ENCODE measurements around the gene TM9SF3.
"Not testable (repeated sequence)": the region's sequence is repeated elsewhere in the genome, so short reads cannot be mapped to it uniquely, and the experiment has no call there.

TM9SF3 gene

DNA sequence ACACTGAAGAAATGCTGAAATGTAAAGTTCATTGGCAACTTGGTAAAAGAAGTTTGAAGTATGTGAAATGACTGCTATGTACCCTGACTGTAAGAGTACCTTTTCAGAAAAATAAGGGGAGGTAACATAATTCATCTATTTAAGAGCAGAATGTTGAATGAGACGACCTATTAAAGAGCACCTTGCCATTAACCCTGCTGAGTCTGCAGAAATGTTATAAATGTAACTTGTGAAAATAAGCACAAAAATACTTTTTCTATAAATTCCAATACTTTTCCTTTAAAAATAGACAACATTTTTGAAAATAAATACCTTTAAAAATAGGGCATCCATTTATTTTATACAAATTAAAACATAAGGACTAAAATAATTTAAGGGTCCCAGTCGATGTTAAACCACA, 7.7 kb downstream of the TM9SF3 start:
- Histone ChIP-seq H3K9ac (ENCODE audit: low read length) (no peak overlapping the region), H3K9me3 (ENCODE audit: control insufficient read depth, insufficient read depth, low read depth, low read length) (no peaks in the 10 kb centered on the region; the same call in 1 of the 2 replicates), H3K36me3 (ENCODE audit: control insufficient read depth, insufficient read depth, low read length) (peaks cover 16% of the 10 kb centered on the region), H3K4me1 (ENCODE audit: control insufficient read depth, insufficient read depth, low read length) (0 out of 2 replicates have a peak, but pooled peaks cover 3% of the 10 kb centered on the region), H3K27me3 (ENCODE audit: control insufficient read depth, insufficient read depth, low read length) (no peaks in the 10 kb centered on the region), H3K4me3 (ENCODE audit: low read depth, low read length) (no peak overlapping the region), H3K27ac (ENCODE audit: low read depth, low read length) (no peak overlapping the region)

DNA sequence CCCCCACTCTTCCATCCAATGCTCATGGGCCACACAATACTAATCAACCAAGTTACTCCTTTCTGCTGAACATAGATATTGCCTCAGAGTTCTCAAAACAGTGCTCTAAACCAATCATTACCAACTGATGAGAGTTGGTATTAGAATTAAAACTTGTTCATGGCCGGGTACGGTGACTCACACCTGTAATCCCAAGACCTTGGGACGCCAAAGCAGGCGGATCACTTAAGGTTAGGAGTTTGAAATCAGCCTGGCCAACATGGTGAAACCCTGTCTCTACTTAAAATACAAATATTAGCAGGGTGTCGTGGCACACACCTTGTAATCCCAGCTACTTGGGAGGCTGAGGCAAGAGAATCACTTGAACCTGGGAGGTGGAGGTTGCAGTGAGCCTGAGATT, 8.2 kb downstream of the TM9SF3 start:
- Histone ChIP-seq H3K4me3 (ENCODE audit: low read depth, low read length) (no peak overlapping the region), H3K9ac (ENCODE audit: low read length) (no peak overlapping the region), H3K4me1 (ENCODE audit: control insufficient read depth, insufficient read depth, low read length) (0 out of 2 replicates have a peak, but pooled peaks cover 3% of the 10 kb centered on the region), H3K27me3 (ENCODE audit: control insufficient read depth, insufficient read depth, low read length) (no peaks in the 10 kb centered on the region), H3K36me3 (ENCODE audit: control insufficient read depth, insufficient read depth, low read length) (peaks cover 16% of the 10 kb centered on the region), H3K27ac (ENCODE audit: low read depth, low read length) (no peak overlapping the region), H3K9me3 (ENCODE audit: control insufficient read depth, insufficient read depth, low read depth, low read length) (no peaks in the 10 kb centered on the region; the same call in 1 of the 2 replicates)

DNA sequence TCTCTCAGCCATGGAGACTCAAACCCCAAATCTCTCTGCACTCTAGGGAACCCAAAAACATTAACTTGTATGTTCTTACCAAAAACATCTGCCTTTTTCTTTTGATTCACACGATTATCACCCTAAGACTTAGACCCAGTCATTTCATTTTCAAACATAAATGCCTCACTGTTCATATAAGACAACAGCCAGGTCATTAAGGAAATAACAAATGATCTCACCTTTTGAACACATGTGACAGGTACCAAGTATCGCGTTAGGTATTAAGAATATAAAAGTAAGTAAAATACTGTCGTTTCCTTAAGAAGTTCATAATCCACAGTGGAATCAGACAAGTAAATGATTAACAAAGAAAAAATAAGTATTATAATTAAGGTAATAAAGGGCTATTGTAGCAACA, 8.8 kb downstream of the TM9SF3 start:
- H3K36me3 ChIP-seq (ENCODE audit: control insufficient read depth, insufficient read depth, low read length) = peaks cover 19% of the 10 kb centered on the region
- H3K4me3 ChIP-seq (ENCODE audit: low read depth, low read length) = no peak overlapping the region
- H3K27me3 ChIP-seq (ENCODE audit: control insufficient read depth, insufficient read depth, low read length) = no peaks in the 10 kb centered on the region
- no peak overlapping the region for H3K9ac ChIP-seq (ENCODE audit: low read length)
- H3K9me3 ChIP-seq (ENCODE audit: control insufficient read depth, insufficient read depth, low read depth, low read length) = no peaks in the 10 kb centered on the region; the same call in 1 of the 2 replicates
- H3K27ac ChIP-seq (ENCODE audit: low read depth, low read length) = 0 out of 2 replicates have a peak overlapping the region, but pooled peaks have one; percentile 18
- 0 out of 2 replicates have a peak, but pooled peaks cover 3% of the 10 kb centered on the region for H3K4me1 ChIP-seq (ENCODE audit: control insufficient read depth, insufficient read depth, low read length)

DNA sequence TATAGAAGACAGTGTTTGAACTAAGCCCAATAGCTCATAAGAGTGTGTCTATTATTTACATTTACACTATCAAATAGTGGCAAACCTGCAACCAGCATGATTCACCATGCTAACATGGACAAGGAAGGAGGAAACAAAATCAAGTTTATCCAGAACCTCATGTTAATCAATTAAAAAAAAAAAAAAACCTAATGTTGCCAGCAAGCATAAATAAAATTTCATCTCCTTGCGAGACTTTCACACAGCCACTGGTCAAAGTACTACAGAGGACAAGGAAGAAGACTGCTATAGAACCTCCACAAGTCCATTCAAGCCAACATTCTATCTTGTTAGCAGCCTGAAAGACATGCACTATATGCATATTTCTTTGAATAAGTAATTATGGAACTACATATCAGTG, 9.7 kb downstream of the TM9SF3 start:
- Histone ChIP-seq H3K4me3 (ENCODE audit: low read depth, low read length) (no peak overlapping the region), H3K4me1 (ENCODE audit: control insufficient read depth, insufficient read depth, low read length) (peaks cover 5% of the 10 kb centered on the region; the same call in 1 of the 2 replicates), H3K9ac (ENCODE audit: low read length) (no peak overlapping the region), H3K27me3 (ENCODE audit: control insufficient read depth, insufficient read depth, low read length) (no peaks in the 10 kb centered on the region), H3K9me3 (ENCODE audit: control insufficient read depth, insufficient read depth, low read depth, low read length) (no peaks in the 10 kb centered on the region; the same call in 1 of the 2 replicates), H3K36me3 (ENCODE audit: control insufficient read depth, insufficient read depth, low read length) (peaks cover 22% of the 10 kb centered on the region), H3K27ac (ENCODE audit: low read depth, low read length) (no peak overlapping the region)

DNA sequence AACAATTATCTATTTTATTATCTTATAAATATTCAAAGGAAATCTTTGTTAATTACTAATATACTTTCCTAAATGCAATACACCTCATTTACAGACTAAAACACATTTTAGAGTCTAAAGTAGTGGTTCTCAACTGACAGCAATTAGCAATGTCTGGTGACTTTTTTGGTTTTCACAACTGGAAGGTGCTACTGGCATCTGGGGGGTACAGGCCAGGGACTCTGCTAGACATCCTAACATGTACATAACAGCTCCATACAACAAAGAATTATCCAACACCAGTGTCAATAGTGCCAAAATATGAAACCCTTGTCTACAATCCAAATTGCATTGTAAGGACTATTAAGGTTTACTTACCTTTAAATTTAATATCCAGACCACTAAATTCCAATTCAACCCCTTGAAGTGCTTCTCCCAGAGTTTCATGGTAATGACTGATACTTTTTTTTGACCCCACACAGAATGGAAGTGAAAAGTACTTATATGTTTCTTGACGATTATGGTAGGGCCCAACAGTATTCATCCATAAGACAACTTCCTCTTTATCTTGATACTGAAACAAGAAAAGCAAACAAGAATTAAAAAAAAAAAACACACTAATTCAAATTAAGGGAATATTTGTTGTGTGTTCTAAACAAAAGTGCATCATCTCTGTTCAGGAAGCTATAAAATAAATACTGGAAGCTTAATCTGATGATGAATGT, 10.4 kb downstream of the TM9SF3 start:
- H3K4me3 ChIP-seq (ENCODE audit: low read depth, low read length) = no peak overlapping the region
- H3K9ac ChIP-seq (ENCODE audit: low read length) = no peak overlapping the region
- H3K27me3 ChIP-seq (ENCODE audit: control insufficient read depth, insufficient read depth, low read length) = no peaks in the 10 kb centered on the region
- peaks cover 11% of the 10 kb centered on the region for H3K4me1 ChIP-seq (ENCODE audit: control insufficient read depth, insufficient read depth, low read length)
- H3K36me3 ChIP-seq (ENCODE audit: control insufficient read depth, insufficient read depth, low read length) = peaks cover 22% of the 10 kb centered on the region
- no peaks in the 10 kb centered on the region; the same call in 1 of the 2 replicates for H3K9me3 ChIP-seq (ENCODE audit: control insufficient read depth, insufficient read depth, low read depth, low read length)
- H3K27ac ChIP-seq (ENCODE audit: low read depth, low read length) = no peak overlapping the region

DNA sequence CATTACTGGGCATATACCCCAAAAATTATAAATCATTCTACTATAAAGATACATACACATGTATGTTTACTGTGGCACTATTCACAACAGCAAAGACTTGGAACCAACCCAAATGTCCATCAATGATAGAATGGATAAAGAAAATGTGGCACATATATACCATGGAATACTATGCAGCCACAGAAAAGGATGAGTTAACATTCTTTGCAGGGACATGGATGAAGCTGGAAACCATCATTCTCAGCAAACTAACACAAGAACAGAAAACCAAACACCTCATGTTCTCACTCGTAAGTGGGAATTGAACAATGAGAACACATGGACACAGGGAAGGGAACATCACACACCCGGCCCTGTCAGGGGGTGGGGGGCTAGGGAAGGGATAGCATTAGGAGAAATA, 12.2 kb downstream of the TM9SF3 start:
- H3K27me3 ChIP-seq (ENCODE audit: control insufficient read depth, insufficient read depth, low read length); H3K9ac ChIP-seq (ENCODE audit: low read length); H3K9me3 ChIP-seq (ENCODE audit: control insufficient read depth, insufficient read depth, low read depth, low read length); H3K27ac ChIP-seq (ENCODE audit: low read depth, low read length); H3K4me3 ChIP-seq (ENCODE audit: low read depth, low read length): not testable (repeated sequence)
- Histone ChIP-seq H3K36me3 (ENCODE audit: control insufficient read depth, insufficient read depth, low read length) (peaks cover 22% of the 10 kb centered on the region), H3K4me1 (ENCODE audit: control insufficient read depth, insufficient read depth, low read length) (peaks cover 15% of the 10 kb centered on the region)

DNA sequence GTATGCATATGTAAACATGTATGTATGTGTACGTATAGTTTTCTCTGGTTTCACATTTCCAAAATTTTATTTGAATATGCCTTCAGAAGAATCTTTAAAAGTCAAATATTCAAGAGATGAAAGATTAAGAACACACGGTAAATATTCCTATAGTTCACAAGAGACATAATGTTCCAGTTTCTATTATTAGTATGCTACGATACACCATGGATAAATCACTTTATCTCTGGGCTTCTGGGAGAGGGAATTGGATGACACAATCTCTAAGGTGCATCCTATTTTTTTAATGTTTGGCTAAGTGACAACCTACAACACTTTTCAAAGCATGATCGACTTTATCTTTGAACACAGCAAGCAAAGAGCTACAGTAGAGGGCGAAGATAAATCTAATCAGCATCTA, 13.8 kb downstream of the TM9SF3 start:
- H3K9ac ChIP-seq (ENCODE audit: low read length) = no peak overlapping the region
- peaks cover 20% of the 10 kb centered on the region for H3K4me1 ChIP-seq (ENCODE audit: control insufficient read depth, insufficient read depth, low read length)
- H3K36me3 ChIP-seq (ENCODE audit: control insufficient read depth, insufficient read depth, low read length) = peaks cover 23% of the 10 kb centered on the region
- no peaks in the 10 kb centered on the region for H3K9me3 ChIP-seq (ENCODE audit: control insufficient read depth, insufficient read depth, low read depth, low read length)
- H3K4me3 ChIP-seq (ENCODE audit: low read depth, low read length) = no peak overlapping the region
- no peaks in the 10 kb centered on the region for H3K27me3 ChIP-seq (ENCODE audit: control insufficient read depth, insufficient read depth, low read length)
- H3K27ac ChIP-seq (ENCODE audit: low read depth, low read length) = no peak overlapping the region

DNA sequence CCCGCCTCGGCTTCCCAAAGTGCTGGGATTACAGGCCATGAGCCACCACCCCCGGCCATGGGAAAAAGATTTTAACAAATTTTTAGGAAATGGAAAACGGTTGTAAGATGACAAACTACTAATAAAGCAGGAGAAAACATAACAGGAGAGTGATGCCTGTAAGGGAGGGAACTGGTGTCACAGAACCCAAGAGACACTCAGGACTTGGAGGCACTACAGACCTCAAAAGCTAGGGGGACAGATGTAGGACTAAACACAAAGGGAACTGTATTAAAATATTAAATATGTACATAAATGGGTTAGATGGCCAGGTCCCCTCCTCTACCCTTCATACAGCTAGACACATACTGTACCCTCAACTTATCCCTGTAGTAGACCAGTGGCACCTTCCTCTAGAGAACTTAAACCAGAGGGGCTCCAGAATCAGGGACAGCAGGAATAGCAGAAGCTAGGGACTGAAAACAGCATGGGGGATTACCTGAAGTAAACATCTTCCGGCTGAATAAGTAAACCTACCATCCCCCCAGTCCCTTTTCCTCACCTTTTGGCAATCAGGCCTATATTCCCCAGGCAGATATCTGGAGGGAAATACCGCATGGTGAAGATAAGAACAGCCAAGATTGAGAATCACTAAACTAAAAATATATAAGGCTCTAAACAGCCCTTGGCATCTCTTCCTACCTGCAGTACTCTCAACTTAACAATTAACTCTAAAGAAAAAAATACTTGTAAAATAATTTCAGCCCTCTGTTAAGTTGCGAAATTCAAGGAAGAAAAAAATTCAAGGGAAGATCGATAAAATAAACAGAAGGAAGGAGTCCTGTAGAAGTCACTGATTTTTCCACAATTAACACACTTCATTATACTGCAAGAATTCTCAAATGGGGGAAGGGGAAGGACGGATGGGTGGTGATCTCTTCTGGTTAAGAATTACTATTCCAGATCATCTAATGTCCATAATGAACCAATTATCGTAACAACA, 15.5 kb downstream of the TM9SF3 start:
- no peak overlapping the region for H3K27ac ChIP-seq (ENCODE audit: low read depth, low read length)
- H3K27me3 ChIP-seq (ENCODE audit: control insufficient read depth, insufficient read depth, low read length) = no peaks in the 10 kb centered on the region
- H3K9me3 ChIP-seq (ENCODE audit: control insufficient read depth, insufficient read depth, low read depth, low read length) = no peaks in the 10 kb centered on the region
- peaks cover 29% of the 10 kb centered on the region for H3K36me3 ChIP-seq (ENCODE audit: control insufficient read depth, insufficient read depth, low read length)
- no peak overlapping the region for H3K9ac ChIP-seq (ENCODE audit: low read length)
- no peak overlapping the region for H3K4me3 ChIP-seq (ENCODE audit: low read depth, low read length)
- H3K4me1 ChIP-seq (ENCODE audit: control insufficient read depth, insufficient read depth, low read length) = peaks cover 20% of the 10 kb centered on the region

DNA sequence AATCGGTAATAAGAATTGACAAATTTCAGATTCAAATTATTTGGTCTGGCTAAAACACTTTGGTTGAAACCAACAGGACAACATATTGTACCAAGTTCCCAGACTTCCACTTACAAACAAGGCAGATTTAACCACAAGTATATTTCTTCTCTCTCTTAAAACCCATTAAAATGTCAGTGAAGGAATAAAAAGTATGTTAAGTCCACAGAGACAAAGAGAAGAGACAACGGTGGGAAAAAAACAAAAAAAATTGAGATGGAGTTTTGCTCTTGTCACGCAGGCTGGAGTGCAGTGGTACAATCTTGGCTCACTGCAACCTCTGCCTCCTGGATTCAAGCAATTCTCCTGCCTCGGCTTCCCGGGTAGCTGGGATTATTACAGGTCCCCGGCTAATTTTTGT, 16.3 kb downstream of the TM9SF3 start:
- Histone ChIP-seq H3K27ac (ENCODE audit: low read depth, low read length) (no peak overlapping the region), H3K4me1 (ENCODE audit: control insufficient read depth, insufficient read depth, low read length) (peaks cover 20% of the 10 kb centered on the region), H3K4me3 (ENCODE audit: low read depth, low read length) (no peak overlapping the region), H3K36me3 (ENCODE audit: control insufficient read depth, insufficient read depth, low read length) (peaks cover 25% of the 10 kb centered on the region), H3K9ac (ENCODE audit: low read length) (no peak overlapping the region), H3K27me3 (ENCODE audit: control insufficient read depth, insufficient read depth, low read length) (no peaks in the 10 kb centered on the region), H3K9me3 (ENCODE audit: control insufficient read depth, insufficient read depth, low read depth, low read length) (no peaks in the 10 kb centered on the region)

DNA sequence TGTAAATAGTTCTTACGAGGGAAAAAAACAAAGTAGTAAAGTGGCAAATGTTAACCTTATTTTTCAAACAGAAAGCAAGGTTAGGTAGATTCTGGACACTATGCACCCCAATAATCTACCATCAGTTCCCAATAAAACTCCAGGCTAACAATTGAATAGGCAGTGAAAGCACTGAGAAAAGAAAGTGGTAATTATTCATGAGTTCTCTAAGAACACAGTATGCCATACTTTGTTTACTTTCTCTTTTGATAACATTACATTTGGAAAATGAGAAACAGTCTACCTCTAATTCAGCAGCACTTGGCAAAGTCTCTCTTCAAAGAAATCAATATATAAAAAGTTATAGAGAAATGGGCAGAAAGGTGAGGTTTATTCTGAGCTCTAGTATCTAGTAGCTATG, 18.4 kb downstream of the TM9SF3 start:
- Histone ChIP-seq H3K36me3 (ENCODE audit: control insufficient read depth, insufficient read depth, low read length) (peaks cover 36% of the 10 kb centered on the region), H3K4me1 (ENCODE audit: control insufficient read depth, insufficient read depth, low read length) (peaks cover 20% of the 10 kb centered on the region), H3K27ac (ENCODE audit: low read depth, low read length) (no peak overlapping the region), H3K9ac (ENCODE audit: low read length) (no peak overlapping the region), H3K27me3 (ENCODE audit: control insufficient read depth, insufficient read depth, low read length) (no peaks in the 10 kb centered on the region), H3K4me3 (ENCODE audit: low read depth, low read length) (no peak overlapping the region), H3K9me3 (ENCODE audit: control insufficient read depth, insufficient read depth, low read depth, low read length) (no peaks in the 10 kb centered on the region)

DNA sequence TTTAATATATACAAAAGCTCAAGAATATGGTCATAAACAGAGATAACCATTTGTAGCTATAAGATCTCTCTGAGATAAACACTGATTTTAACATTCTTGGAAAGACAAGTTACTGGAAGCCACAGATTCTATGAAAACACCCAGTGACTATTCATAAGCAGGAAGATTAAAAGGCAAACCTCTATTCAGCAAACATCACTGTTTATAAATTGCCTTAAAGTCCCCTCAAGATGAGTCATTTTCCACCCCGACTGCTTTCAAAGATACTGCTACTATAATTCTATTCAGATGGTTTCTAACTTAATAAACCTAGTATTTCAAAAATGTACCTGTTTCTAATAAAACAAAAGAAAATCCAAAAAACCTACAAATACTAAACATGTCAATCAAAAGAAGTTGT, 21.0 kb downstream of the TM9SF3 start:
- H3K36me3 ChIP-seq (ENCODE audit: control insufficient read depth, insufficient read depth, low read length) = peaks cover 52% of the 10 kb centered on the region
- no peaks in the 10 kb centered on the region for H3K27me3 ChIP-seq (ENCODE audit: control insufficient read depth, insufficient read depth, low read length)
- H3K9me3 ChIP-seq (ENCODE audit: control insufficient read depth, insufficient read depth, low read depth, low read length) = no peaks in the 10 kb centered on the region
- no peak overlapping the region for H3K4me3 ChIP-seq (ENCODE audit: low read depth, low read length)
- H3K27ac ChIP-seq (ENCODE audit: low read depth, low read length) = no peak overlapping the region
- 0 out of 2 replicates have a peak, but pooled peaks cover 5% of the 10 kb centered on the region for H3K4me1 ChIP-seq (ENCODE audit: control insufficient read depth, insufficient read depth, low read length)
- H3K9ac ChIP-seq (ENCODE audit: low read length) = no peak overlapping the region
